ENCODE measurements around the gene TMEM158. TPM values are rescaled to one million over a fixed set of nuclear protein-coding genes. Genes with fewer than 3 reads are reported as not detected.

The TMEM158 gene
- total and polyA plus RNA-seq, 11 donors, result 0.31 to 3.3 (median 0.58) TPM

- WGBS, 4 donors, result 47 to 57% (median 50%) methylated on average over 3 of the region's 3 CpGs
- ATAC-seq, result no peak
These were observed 15.1 kb upstream of the TMEM158 start for GRCh38 chr3:45241206-45241605.

GRCh38 chr3:45240292-45240691, 14.2 kb upstream of the TMEM158 start:
- WGBS, 4 donors, result 55 to 82% (median 72%) methylated on average over 4 of the region's 4 CpGs
- H3K4me3 ChIP-seq, result no peak overlapping the region
- ATAC-seq (no peak), DNase-seq (no peak)
- peaks cover 0 to 4% (median 0%) of the 10 kb centered on the region in 12 donors for H3K9me3 ChIP-seq
- H3K27me3 ChIP-seq, result peaks cover 0 to 8% (median 0%) of the 10 kb centered on the region in 9 donors
- H3K27ac ChIP-seq, result no peak overlapping the region
- intact Hi-C loops (cut with DNase I), result no loop called here
- no peaks in the 10 kb centered on the region for H3K36me3 ChIP-seq
- H3K4me1 ChIP-seq, result no peaks in the 10 kb centered on the region
- TF ChIP-seq POLR2A (IDR thresholded peaks at IDR 0.05) (no peak), CTCF (IDR thresholded peaks at IDR 0.05) (no peak)

More at GRCh38 chr3:45241206-45241605, 15.1 kb upstream of the TMEM158 start:
- H3K4me3 ChIP-seq, result no peak overlapping the region
- H3K36me3 ChIP-seq, result no peaks in the 10 kb centered on the region
- intact Hi-C loops (cut with DNase I), result no loop called here
- no peak overlapping the region for H3K27ac ChIP-seq
- H3K27me3 ChIP-seq, result peaks cover 0 to 8% (median 0%) of the 10 kb centered on the region in 9 donors
- TF ChIP-seq CTCF (IDR thresholded peaks at IDR 0.05), result no peak
- TF ChIP-seq POLR2A (IDR thresholded peaks at IDR 0.05), result no peak
- no peaks in the 10 kb centered on the region for H3K9me3 ChIP-seq
- DNase-seq, result no peak
- H3K4me1 ChIP-seq, result no peaks in the 10 kb centered on the region

- Histone ChIP-seq H3K4me1 (no peaks in the 10 kb centered on the region), H3K27ac (no peak overlapping the region), H3K36me3 (no peaks in the 10 kb centered on the region), H3K9me3 (peaks cover 0 to 4% (median 0%) of the 10 kb centered on the region in 12 donors), H3K4me3 (no peak overlapping the region), H3K27me3 (peaks cover 0 to 8% (median 0%) of the 10 kb centered on the region in 9 donors)
- 78 to 82% (median 81%) methylated on average over 4 of the region's 4 CpGs for WGBS, 4 donors
- DNase-seq (no peak), ATAC-seq (no peak)
- TF ChIP-seq CTCF (IDR thresholded peaks at IDR 0.05), result no peak
- TF ChIP-seq POLR2A (IDR thresholded peaks at IDR 0.05), result no peak
- intact Hi-C loops (cut with DNase I), result no loop called here
These were observed 13.2 kb upstream of the TMEM158 start for GRCh38 chr3:45239254-45239653.

GRCh38 chr3:45236964-45237363, 10.9 kb upstream of the TMEM158 start:
- H3K27me3 ChIP-seq, result peaks cover 0 to 7% (median 0%) of the 10 kb centered on the region in 9 donors
- DNase-seq, result no peak
- no peak overlapping the region for H3K27ac ChIP-seq
- no peaks in the 10 kb centered on the region for H3K4me1 ChIP-seq
- intact Hi-C loops (cut with DNase I), result no loop called here
- TF ChIP-seq POLR2A (IDR thresholded peaks at IDR 0.05) (no peak), CTCF (IDR thresholded peaks at IDR 0.05) (no peak)
- 73 to 96% (median 78%) methylated on average over 2 of the region's 2 CpGs for WGBS, 4 donors
- no peak for ATAC-seq
- no peak overlapping the region for H3K4me3 ChIP-seq
- H3K9me3 ChIP-seq, result peaks cover 0 to 4% (median 0%) of the 10 kb centered on the region in 12 donors
- no peaks in the 10 kb centered on the region for H3K36me3 ChIP-seq

Data from heart left ventricle (tissue), 16 donors.